ENCODE measurements around the gene DEFB131A.
"Not testable (repeated sequence)": the region's sequence is repeated elsewhere in the genome, so short reads cannot be mapped to it uniquely, and the experiment has no call there.

Gene DEFB131A

DNA sequence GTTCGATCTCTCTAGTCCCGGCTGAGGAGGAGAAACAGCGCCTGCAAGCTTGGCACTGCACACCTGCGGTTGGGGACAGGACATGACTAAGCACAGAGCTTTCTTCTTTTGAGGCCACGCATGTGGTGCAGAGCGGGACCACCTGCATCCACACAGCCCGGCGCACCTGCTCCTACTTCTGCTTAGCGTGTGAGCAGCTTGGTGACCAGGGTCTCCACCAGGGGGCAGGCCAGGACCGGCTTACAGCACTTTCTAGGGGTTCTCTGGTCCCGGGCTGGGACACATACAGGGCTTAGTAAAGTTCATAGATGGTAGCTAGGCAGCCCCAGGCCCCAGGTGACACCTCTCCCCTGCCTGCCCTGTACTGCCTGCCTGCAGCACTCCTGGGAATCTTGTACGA, 51.2 kb downstream of the DEFB131A start:
- not testable (repeated sequence) for DNase-seq

DNA sequence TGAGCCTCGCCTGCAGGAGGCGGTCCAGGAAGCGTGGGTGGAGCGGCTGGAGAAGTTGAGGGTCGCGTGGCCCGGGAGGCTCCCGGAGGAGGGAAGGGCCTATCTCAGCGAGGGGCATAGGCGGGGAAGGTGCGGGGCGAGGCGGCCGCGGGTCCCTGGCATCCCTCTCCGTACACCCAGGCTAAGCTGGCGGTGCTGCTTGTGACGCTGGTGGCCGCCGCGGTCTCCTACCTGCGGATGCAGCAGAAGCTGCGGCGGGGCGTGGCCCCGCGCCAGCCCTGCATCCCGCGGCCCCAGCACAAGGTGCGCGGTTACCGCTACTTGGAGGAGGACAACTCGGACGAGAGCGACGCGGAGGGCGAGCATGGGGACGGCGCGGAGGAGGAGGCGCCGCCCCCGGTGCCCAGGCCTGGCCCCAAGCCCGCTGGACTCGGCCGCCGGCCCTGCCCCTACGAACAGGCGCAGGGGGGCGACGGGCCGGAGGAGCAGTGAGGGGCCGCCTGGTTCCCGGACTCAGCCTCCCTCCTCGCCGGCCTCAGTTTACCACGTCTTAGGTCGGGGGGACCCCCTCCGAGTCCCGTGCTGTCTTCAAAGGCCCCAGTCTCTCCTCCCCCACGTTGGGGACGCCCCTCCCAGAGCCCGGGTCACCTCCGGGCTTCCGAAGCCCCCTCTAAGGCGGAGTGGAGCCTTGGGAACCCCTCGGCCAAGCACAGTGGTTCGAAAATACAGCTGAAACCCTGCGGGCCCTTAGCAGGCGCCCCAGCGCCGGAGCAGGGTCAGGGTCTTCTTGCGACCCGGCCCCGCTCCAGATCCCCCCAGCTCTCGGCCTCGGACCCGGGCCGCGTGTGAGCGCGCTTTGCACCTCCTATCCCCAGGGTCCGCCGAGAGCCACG, 53.6 kb downstream of the DEFB131A start:
- DNase-seq, result not testable (repeated sequence)

- not testable (repeated sequence) for DNase-seq
These were observed 54.3 kb downstream of the DEFB131A start for GRCh38 chr4:9498468-9499040.

- not testable (repeated sequence) for DNase-seq
These were observed 55.8 kb downstream of the DEFB131A start for GRCh38 chr4:9499974-9500487.
